Measurements from ENCODE around the gene STX3. TPM values are rescaled to one million over a fixed set of nuclear protein-coding genes. Genes with fewer than 3 reads are reported as not detected.

The STX3 gene
- total and polyA plus RNA-seq, 2 of the 4 experiments (the other 2 are of a cell fraction): 5.0 to 5.4 TPM

DNA sequence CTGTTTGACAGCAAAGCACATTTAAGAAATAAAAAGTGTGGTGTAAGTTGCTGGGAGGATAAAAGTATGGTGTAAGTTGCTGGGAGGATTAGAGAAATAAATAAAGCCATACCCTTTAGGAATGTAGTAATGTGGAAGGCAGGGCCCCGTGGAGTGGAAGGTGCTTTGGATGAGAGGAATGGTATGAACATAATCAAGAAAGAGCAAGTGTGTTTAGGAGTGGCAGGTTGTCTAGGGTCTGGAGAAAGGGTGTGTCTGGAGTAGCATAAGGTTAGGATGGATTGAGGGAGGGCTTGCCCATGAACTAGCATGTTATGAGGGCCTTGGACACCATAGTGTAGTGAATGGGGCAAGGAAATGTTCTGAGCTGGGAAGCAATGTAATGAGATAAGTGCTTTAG lies 37.3 kb downstream of the STX3 start:
- no peak overlapping the region for H2BK20ac ChIP-seq (ENCODE audit: low read depth, low read length)
- no peak overlapping the region for H3K18ac ChIP-seq (ENCODE audit: low read depth, low read length)
- WGBS, 2 experiments (ENCODE audit: extremely low coverage in 2 of 2, insufficient read length in 1 of 2): 67% methylated on average over 1 of the region's 1 CpG; no CpG with 5 or more reads in 1 of the 2 experiments
- no peak overlapping the region for H3K27ac ChIP-seq (ENCODE audit: insufficient read depth, low read length)
- peaks cover 10% of the 10 kb centered on the region; the same call in 1 of the 2 replicates for H3K9me1 ChIP-seq (ENCODE audit: insufficient read depth, low read length)
- ATAC-seq (ENCODE audit: low read depth) (no peak), DNase-seq (no peak)
- in situ Hi-C loops (cut with MboI; ENCODE audit: low sequenced_read_pairs): loop anchor here (10.0 kb wide), 1 partner anchor 118 kb away; no protein-coding TSS in a partner anchor
- no peak overlapping the region for H2BK5ac ChIP-seq (ENCODE audit: low read depth, low read length, poor library complexity, severe bottlenecking)
- H4K20me1 ChIP-seq (ENCODE audit: insufficient read depth, low read length): no peaks in the 10 kb centered on the region
- BruUV-seq (replicated peaks): no TSS peak
- H3K14ac ChIP-seq (replicated peaks; ENCODE audit: low read depth, low read length): no peak overlapping the region
- no peaks in the 10 kb centered on the region for H3K9me3 ChIP-seq (ENCODE audit: control insufficient read depth, insufficient read depth, low read length)
- no peak overlapping the region for H3K56ac ChIP-seq (ENCODE audit: extremely low read depth, insufficient read depth, low read length)
- peaks cover 15% of the 10 kb centered on the region for H3K36me3 ChIP-seq (ENCODE audit: control insufficient read depth, insufficient read depth, low read length)
- no peak overlapping the region for H3K4me3 ChIP-seq (ENCODE audit: insufficient read depth, low read depth, low read length)
- H3K27me3 ChIP-seq (ENCODE audit: control insufficient read depth, insufficient read depth, low read length): no peaks in the 10 kb centered on the region
- H3K4me1 ChIP-seq (ENCODE audit: control insufficient read depth, insufficient read depth, low read length): peaks cover 2% of the 10 kb centered on the region
- no peak overlapping the region for H3K4me2 ChIP-seq (ENCODE audit: low read depth, low read length)
- H4K5ac ChIP-seq (ENCODE audit: low read depth, low read length): no peak overlapping the region
- no peak overlapping the region for H3K9ac ChIP-seq (ENCODE audit: low read depth, low read length)
- no peak overlapping the region for H2BK15ac ChIP-seq (ENCODE audit: low read depth, low read length)
- no peak overlapping the region for H4K91ac ChIP-seq (ENCODE audit: insufficient read depth, low read depth, low read length)
- ChIA-PET POLR2A (ENCODE audit: unreplicated experiment) (no interaction called here), CTCF (no interaction called here)
- H2AFZ ChIP-seq (replicated peaks; ENCODE audit: low read length, poor library complexity): no peak overlapping the region
- no peak overlapping the region for H2AK5ac ChIP-seq (ENCODE audit: low read depth, low read length)
- dilution Hi-C loops (cut with HindIII; ENCODE audit: low sequenced_read_pairs, unreplicated experiment): no loop called here
- intact Hi-C loops (cut with micrococcal nuclease): no loop called here
- H2AK9ac ChIP-seq (replicated peaks; ENCODE audit: low read depth, low read length, poor library complexity): peak overlapping the region; percentile 68
- H3K23ac ChIP-seq (ENCODE audit: low read depth, low read length): no peak overlapping the region
- H3K79me1 ChIP-seq (ENCODE audit: low read depth in 1 of 2, low read length in 2 of 2): peaks cover 0 to 3% of the 10 kb centered on the region in 2 experiments; a peak in 1 of 4 replicates
- no peak overlapping the region for H4K8ac ChIP-seq (ENCODE audit: low read depth in 2 of 2, low read length in 2 of 2)
- H3K4ac ChIP-seq (ENCODE audit: low read depth, low read length): no peak overlapping the region
- TF ChIP-seq CHD1 (IDR thresholded peaks at IDR 0.05; ENCODE audit: low read depth, low read length): no peak
- no peak for TF ChIP-seq RFX5 (IDR thresholded peaks at IDR 0.05; ENCODE audit: low read depth, low read length)
- TF ChIP-seq POLR2A (IDR thresholded peaks at IDR 0.05; ENCODE audit: low read depth, low read length): no peak
- no peak for TF ChIP-seq FOS (IDR thresholded peaks at IDR 0.05; ENCODE audit: low read depth, low read length)
- TF ChIP-seq, protein P1, sequence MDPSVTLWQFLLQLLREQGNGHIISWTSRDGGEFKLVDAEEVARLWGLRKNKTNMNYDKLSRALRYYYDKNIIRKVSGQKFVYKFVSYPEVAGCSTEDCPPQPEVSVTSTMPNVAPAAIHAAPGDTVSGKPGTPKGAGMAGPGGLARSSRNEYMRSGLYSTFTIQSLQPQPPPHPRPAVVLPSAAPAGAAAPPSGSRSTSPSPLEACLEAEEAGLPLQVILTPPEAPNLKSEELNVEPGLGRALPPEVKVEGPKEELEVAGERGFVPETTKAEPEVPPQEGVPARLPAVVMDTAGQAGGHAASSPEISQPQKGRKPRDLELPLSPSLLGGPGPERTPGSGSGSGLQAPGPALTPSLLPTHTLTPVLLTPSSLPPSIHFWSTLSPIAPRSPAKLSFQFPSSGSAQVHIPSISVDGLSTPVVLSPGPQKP (IDR thresholded peaks at IDR 0.05; ENCODE audit: borderline replicate concordance, low read depth, low read length): no peak
- no peak for TF ChIP-seq SMC3 (IDR thresholded peaks at IDR 0.05; ENCODE audit: low read depth, low read length)
- no peak for TF ChIP-seq RCOR1 (IDR thresholded peaks at IDR 0.05; ENCODE audit: insufficient replicate concordance, low read length)
- TF ChIP-seq MAZ (IDR thresholded peaks at IDR 0.05; ENCODE audit: borderline replicate concordance, low read depth, low read length): no peak
- no peak for TF ChIP-seq BHLHE40 (IDR thresholded peaks at IDR 0.05; ENCODE audit: low read depth, low read length)
- TF ChIP-seq MXI1 (IDR thresholded peaks at IDR 0.05; ENCODE audit: borderline replicate concordance, low read depth, low read length): no peak
- no peak for TF ChIP-seq CEBPB (IDR thresholded peaks at IDR 0.05; ENCODE audit: low read depth, low read length)
- TF ChIP-seq, protein P2, sequence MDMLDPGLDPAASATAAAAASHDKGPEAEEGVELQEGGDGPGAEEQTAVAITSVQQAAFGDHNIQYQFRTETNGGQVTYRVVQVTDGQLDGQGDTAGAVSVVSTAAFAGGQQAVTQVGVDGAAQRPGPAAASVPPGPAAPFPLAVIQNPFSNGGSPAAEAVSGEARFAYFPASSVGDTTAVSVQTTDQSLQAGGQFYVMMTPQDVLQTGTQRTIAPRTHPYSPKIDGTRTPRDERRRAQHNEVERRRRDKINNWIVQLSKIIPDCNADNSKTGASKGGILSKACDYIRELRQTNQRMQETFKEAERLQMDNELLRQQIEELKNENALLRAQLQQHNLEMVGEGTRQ (IDR thresholded peaks at IDR 0.05; ENCODE audit: low read depth, low read length): no peak
- TF ChIP-seq RAD21 (IDR thresholded peaks at IDR 0.05; ENCODE audit: low read length): no peak
- no peak for TF ChIP-seq MAFK (IDR thresholded peaks at IDR 0.05; ENCODE audit: low read depth, low read length)
- no peak for TF ChIP-seq CTCF (conservative IDR thresholded peaks at IDR 0.05; ENCODE audit: low read depth, low read length)
- TF ChIP-seq NFE2L2 (IDR thresholded peaks at IDR 0.05; ENCODE audit: low read depth, low read length): no peak
- no peak overlapping the region for H2BK120ac ChIP-seq (ENCODE audit: low read depth, low read length)
